GM12872 (cell line): ENCODE results near the gene SHISA4.

Experiments used
- CTCF ChIP-seq: IDR thresholded peaks from 3 replicates; pipeline ENCODE4 v1.5.1; 2011; ENCODE audit warnings: low read depth, mild to moderate bottlenecking, low read length, moderate library complexity; ENCODE audit not compliant: insufficient read depth

SHISA4 gene

GRCh38 chr1:201914456-201915235 is 25.9 kb downstream of the SHISA4 start:
- TF ChIP-seq CTCF = no peak

- no peak for TF ChIP-seq CTCF
These were observed 28.1 kb downstream of the SHISA4 start for GRCh38 chr1:201916649-201917249.

DNA sequence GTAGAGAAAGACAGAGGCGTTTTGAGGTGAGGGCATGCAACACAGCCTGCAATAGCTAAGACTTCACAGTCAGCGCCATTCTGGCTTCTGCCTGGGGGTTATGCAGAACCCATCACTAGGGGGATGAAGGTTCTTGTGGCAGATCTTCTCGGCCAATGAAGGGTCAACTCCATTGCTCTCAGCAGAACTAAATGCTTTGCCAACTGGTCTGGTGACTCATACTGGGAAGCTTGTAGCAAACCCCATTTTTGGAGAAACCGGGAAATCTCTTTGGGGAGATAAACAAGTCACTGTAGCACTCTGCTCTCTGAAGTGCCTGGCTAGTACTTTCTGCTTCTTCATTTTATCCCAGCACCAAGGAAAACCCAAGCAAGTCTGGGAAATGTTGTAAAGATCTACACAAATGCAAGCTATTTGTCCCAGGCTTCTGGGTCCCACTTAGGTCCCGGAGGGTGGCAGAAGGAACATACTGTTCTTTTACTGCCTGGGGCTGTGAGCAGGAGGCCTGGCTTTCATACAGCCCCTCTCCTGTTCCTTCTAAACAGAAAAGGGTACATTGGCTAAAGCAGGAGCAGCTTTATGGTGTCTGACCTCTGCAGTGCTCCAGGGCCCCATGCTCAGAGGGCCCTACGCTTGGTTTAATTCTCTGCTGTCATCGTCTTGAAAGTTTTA is 28.8 kb downstream of the SHISA4 start:
- no peak for TF ChIP-seq CTCF

DNA sequence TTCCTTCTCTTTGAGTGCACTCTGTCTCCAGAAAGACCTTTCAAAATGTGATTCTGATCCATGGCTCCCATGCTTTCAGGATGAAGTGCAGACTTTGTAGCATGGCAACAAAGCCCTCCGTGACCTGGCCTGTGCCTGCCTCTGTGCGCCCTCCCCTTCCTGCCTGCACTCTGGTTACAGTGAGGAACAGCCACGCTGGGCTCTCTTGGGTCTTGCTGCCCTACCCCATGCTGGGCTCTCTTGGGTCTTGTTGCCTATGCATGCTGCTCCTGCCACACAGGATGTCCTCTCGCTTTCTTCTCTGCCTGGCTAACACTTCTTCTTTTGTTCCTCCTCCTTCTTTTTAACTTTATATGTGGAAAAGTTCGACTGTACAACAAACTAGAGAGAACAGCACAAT is 29.6 kb downstream of the SHISA4 start:
- no peak for TF ChIP-seq CTCF

GRCh38 chr1:201921952-201922558 is 33.4 kb downstream of the SHISA4 start:
- no peak for TF ChIP-seq CTCF

DNA sequence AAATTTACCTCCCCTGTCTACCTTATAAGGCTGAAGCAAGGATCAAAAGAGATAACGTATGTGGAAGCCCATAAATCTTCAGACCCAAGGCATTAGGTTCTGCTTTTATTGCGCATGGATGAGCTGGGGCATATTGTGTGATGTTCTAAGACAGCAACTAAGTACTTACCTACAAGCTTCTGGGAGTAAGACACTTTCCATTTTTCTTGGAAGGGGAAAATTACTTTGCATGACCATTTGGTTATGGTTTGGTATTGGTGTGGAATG is 36.5 kb downstream of the SHISA4 start:
- no peak for TF ChIP-seq CTCF

DNA sequence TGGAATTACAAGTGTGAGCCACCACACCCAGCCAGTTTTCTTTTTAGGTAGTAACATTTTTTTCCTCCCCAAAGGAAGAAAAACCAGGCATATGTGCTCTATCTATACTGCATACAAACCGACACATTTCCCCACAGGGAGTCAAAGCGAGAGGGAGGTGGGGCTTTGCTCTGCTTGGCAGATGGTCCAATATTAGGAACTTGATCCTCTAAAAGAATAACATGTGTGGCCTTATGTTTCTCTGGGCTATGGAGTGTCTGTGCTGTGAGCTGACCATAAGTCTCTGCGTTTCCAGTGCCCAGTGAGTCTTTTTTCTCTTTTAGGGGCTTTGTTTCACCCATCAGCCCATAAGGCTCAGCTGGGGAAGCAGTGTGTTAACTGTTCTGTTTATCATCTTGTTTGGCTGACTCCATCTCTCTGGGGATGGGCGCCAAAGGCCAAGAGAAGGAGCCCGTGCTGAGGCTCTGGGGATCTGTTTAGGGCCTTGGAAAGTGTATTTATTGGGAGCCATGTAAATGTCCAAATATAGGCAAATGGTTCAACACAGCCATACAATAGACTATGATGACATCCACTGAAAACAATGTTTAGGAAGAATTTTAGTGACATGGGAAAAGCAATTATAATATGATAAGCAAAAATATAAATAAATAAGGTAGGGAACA is 37.4 kb downstream of the SHISA4 start:
- TF ChIP-seq CTCF = no peak
